Measurements from ENCODE around the gene NRG2. TPM values are rescaled to one million over a fixed set of nuclear protein-coding genes. Genes with fewer than 3 reads are reported as not detected.

NRG2 gene
- total and polyA plus RNA-seq, 2 experiments from 2014 or later = 0.37 to 1.3 TPM

DNA sequence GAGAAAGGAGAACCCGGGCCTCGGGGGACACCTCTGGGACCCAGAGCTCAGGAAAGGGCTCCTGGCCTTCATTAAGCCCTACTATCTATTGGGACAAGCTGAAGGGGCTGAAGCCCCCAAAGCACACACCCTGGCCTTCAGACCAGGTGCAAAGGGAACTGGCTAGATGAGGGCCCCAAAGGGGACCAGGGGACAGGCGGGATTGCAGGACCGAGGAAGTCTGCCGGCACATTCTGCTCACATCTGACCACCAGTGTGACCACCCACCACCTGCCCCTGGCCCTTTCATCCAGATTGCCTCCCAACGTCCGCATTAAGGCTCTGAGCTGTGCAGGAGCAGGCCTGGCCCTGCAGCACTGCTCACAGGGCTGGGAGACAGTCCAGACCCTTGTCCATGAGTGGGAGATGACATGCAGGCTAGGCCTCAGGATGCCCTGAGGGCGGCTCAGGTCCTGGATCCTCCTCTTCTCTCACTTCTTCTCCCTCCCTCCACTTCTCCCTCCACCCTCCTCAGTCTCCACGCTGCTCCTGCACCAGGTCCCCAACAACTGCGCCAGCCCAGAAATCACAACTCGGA, 228.3 kb downstream of the NRG2 start:
- TF ChIP-seq, protein P1, sequence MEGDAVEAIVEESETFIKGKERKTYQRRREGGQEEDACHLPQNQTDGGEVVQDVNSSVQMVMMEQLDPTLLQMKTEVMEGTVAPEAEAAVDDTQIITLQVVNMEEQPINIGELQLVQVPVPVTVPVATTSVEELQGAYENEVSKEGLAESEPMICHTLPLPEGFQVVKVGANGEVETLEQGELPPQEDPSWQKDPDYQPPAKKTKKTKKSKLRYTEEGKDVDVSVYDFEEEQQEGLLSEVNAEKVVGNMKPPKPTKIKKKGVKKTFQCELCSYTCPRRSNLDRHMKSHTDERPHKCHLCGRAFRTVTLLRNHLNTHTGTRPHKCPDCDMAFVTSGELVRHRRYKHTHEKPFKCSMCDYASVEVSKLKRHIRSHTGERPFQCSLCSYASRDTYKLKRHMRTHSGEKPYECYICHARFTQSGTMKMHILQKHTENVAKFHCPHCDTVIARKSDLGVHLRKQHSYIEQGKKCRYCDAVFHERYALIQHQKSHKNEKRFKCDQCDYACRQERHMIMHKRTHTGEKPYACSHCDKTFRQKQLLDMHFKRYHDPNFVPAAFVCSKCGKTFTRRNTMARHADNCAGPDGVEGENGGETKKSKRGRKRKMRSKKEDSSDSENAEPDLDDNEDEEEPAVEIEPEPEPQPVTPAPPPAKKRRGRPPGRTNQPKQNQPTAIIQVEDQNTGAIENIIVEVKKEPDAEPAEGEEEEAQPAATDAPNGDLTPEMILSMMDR (conservative IDR thresholded peaks at IDR 0.05; ENCODE audit: low read depth in 2 of 2) = no peak
- no peak for TF ChIP-seq CREB1 (CRISPR knock-in tag; IDR thresholded peaks at IDR 0.05; ENCODE audit: low read depth)
- TF ChIP-seq ZNF331 (CRISPR knock-in tag; IDR thresholded peaks at IDR 0.05; ENCODE audit: low read depth) = no peak
- no peak for TF ChIP-seq JUNB (IDR thresholded peaks at IDR 0.05; ENCODE audit: unreplicated experiment)
- no peak for TF ChIP-seq EZH2phosphoT487 (IDR thresholded peaks at IDR 0.05; ENCODE audit: unreplicated experiment)
- TF ChIP-seq POLR2AphosphoS5 (IDR thresholded peaks at IDR 0.05; ENCODE audit: low read depth) = no peak
- TF ChIP-seq, protein P2, sequence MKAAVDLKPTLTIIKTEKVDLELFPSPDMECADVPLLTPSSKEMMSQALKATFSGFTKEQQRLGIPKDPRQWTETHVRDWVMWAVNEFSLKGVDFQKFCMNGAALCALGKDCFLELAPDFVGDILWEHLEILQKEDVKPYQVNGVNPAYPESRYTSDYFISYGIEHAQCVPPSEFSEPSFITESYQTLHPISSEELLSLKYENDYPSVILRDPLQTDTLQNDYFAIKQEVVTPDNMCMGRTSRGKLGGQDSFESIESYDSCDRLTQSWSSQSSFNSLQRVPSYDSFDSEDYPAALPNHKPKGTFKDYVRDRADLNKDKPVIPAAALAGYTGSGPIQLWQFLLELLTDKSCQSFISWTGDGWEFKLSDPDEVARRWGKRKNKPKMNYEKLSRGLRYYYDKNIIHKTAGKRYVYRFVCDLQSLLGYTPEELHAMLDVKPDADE (IDR thresholded peaks at IDR 0.05) = no peak
- Mint-ChIP-seq H3K9me3 (peaks cover 6% of the 10 kb centered on the region; the same call in 2 of the 3 replicates), H3K4me1 (no peaks in the 10 kb centered on the region; the same call in 2 of the 3 replicates), H3K36me3 (ENCODE audit: low read depth) (no peaks in the 10 kb centered on the region), H3K4me3 (no peak overlapping the region), H3K27me3 (ENCODE audit: insufficient read depth, low read depth, poor library complexity) (peaks cover 27% of the 10 kb centered on the region), H3K27ac (no peak overlapping the region)
- ATAC-seq = no peak
- Histone ChIP-seq H4K20me1 (replicated peaks; ENCODE audit: insufficient read depth) (no peaks in the 10 kb centered on the region), H3K4me1 (ENCODE audit: insufficient read depth) (no peaks in the 10 kb centered on the region), H3K4me3 (no peak overlapping the region), H3K4me2 (no peak overlapping the region), H2AFZ (peak overlapping the region; percentile 56; the same call in 1 of the 2 replicates), H3K79me2 (replicated peaks; ENCODE audit: insufficient read depth) (no peaks in the 10 kb centered on the region), H3K27ac (ENCODE audit: low read depth) (no peak overlapping the region), H3K27me3 (ENCODE audit: insufficient read depth) (no peaks in the 10 kb centered on the region), H3K36me3 (ENCODE audit: insufficient read depth) (no peaks in the 10 kb centered on the region), H3F3A (replicated peaks; ENCODE audit: low read depth) (no peaks in the 10 kb centered on the region), H3K9me2 (ENCODE audit: insufficient read depth) (no peaks in the 10 kb centered on the region)
- no peak for DNase-seq (ENCODE audit: low spot score)

DNA sequence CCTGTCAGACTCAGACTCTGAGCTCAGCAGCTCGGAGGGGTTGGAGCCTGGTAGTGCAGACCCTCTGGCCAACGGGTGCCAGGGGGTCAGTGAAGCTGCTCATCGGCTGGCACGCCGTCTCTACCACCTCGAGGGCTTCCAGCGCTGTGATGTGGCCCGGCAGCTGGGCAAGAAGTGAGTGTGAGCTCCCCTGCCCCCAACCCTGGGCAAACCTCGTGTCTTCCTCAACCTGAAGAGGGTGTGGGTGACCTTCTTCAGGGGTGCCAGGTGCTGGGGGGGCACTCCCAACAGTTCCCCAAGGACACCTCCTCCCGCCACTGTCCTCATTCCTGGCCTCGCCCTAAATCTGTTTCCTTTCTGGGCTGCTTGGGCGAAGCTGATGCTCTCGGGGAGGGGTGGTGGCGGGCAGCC, 228.9 kb downstream of the NRG2 start:
- no peaks in the 10 kb centered on the region for H3F3A ChIP-seq (replicated peaks; ENCODE audit: low read depth)
- no peak overlapping the region for H3K27ac ChIP-seq (ENCODE audit: low read depth)
- H3K4me1 ChIP-seq (ENCODE audit: insufficient read depth) = no peaks in the 10 kb centered on the region
- Mint-ChIP-seq H3K9me3 (peaks cover 6% of the 10 kb centered on the region; the same call in 2 of the 3 replicates), H3K27ac (no peak overlapping the region), H3K27me3 (ENCODE audit: insufficient read depth, low read depth, poor library complexity) (peaks cover 23% of the 10 kb centered on the region), H3K4me3 (no peak overlapping the region), H3K36me3 (ENCODE audit: low read depth) (no peaks in the 10 kb centered on the region), H3K4me1 (no peaks in the 10 kb centered on the region; the same call in 2 of the 3 replicates)
- DNase-seq (ENCODE audit: low spot score) = no peak
- no peaks in the 10 kb centered on the region for H3K9me2 ChIP-seq (ENCODE audit: insufficient read depth)
- TF ChIP-seq STAT1 (IDR thresholded peaks at IDR 0.05; ENCODE audit: unreplicated experiment) = no peak
- TF ChIP-seq EZH2phosphoT487 (IDR thresholded peaks at IDR 0.05; ENCODE audit: unreplicated experiment) = no peak
- TF ChIP-seq CREB1 (CRISPR knock-in tag; IDR thresholded peaks at IDR 0.05; ENCODE audit: low read depth) = no peak
- TF ChIP-seq EZH2 (IDR thresholded peaks at IDR 0.05; ENCODE audit: low read depth, unreplicated experiment) = no peak
- TF ChIP-seq, protein P3, sequence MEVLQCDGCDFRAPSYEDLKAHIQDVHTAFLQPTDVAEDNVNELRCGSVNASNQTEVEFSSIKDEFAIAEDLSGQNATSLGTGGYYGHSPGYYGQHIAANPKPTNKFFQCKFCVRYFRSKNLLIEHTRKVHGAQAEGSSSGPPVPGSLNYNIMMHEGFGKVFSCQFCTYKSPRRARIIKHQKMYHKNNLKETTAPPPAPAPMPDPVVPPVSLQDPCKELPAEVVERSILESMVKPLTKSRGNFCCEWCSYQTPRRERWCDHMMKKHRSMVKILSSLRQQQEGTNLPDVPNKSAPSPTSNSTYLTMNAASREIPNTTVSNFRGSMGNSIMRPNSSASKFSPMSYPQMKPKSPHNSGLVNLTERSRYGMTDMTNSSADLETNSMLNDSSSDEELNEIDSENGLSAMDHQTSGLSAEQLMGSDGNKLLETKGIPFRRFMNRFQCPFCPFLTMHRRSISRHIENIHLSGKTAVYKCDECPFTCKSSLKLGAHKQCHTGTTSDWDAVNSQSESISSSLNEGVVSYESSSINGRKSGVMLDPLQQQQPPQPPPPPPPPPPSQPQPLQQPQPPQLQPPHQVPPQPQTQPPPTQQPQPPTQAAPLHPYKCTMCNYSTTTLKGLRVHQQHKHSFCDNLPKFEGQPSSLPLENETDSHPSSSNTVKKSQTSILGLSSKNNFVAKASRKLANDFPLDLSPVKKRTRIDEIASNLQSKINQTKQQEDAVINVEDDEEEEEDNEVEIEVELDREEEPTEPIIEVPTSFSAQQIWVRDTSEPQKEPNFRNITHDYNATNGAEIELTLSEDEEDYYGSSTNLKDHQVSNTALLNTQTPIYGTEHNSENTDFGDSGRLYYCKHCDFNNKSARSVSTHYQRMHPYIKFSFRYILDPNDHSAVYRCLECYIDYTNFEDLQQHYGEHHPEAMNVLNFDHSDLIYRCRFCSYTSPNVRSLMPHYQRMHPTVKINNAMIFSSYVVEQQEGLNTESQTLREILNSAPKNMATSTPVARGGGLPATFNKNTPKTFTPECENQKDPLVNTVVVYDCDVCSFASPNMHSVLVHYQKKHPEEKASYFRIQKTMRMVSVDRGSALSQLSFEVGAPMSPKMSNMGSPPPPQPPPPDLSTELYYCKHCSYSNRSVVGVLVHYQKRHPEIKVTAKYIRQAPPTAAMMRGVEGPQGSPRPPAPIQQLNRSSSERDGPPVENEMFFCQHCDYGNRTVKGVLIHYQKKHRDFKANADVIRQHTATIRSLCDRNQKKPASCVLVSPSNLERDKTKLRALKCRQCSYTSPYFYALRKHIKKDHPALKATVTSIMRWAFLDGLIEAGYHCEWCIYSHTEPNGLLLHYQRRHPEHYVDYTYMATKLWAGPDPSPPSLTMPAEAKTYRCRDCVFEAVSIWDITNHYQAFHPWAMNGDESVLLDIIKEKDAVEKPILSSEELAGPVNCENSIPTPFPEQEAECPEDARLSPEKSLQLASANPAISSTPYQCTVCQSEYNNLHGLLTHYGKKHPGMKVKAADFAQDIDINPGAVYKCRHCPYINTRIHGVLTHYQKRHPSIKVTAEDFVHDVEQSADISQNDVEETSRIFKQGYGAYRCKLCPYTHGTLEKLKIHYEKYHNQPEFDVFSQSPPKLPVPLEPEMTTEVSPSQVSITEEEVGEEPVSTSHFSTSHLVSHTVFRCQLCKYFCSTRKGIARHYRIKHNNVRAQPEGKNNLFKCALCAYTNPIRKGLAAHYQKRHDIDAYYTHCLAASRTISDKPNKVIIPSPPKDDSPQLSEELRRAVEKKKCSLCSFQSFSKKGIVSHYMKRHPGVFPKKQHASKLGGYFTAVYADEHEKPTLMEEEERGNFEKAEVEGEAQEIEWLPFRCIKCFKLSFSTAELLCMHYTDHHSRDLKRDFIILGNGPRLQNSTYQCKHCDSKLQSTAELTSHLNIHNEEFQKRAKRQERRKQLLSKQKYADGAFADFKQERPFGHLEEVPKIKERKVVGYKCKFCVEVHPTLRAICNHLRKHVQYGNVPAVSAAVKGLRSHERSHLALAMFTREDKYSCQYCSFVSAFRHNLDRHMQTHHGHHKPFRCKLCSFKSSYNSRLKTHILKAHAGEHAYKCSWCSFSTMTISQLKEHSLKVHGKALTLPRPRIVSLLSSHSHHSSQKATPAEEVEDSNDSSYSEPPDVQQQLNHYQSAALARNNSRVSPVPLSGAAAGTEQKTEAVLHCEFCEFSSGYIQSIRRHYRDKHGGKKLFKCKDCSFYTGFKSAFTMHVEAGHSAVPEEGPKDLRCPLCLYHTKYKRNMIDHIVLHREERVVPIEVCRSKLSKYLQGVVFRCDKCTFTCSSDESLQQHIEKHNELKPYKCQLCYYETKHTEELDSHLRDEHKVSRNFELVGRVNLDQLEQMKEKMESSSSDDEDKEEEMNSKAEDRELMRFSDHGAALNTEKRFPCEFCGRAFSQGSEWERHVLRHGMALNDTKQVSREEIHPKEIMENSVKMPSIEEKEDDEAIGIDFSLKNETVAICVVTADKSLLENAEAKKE (CRISPR knock-in tag; IDR thresholded peaks at IDR 0.05) = no peak
- no peaks in the 10 kb centered on the region for H3K36me3 ChIP-seq (ENCODE audit: insufficient read depth)
- no peaks in the 10 kb centered on the region for H3K79me2 ChIP-seq (replicated peaks; ENCODE audit: insufficient read depth)
- no peaks in the 10 kb centered on the region for H3K27me3 ChIP-seq (ENCODE audit: insufficient read depth)
- H4K20me1 ChIP-seq (replicated peaks; ENCODE audit: insufficient read depth) = no peaks in the 10 kb centered on the region
- ATAC-seq = no peak
- no peak overlapping the region for H3K4me2 ChIP-seq
- H2AFZ ChIP-seq = no peak overlapping the region
- H3K4me3 ChIP-seq = no peak overlapping the region

Measured in GM23338 (cell line).